ENCODE results near the gene ADAMTS4.

DNA sequence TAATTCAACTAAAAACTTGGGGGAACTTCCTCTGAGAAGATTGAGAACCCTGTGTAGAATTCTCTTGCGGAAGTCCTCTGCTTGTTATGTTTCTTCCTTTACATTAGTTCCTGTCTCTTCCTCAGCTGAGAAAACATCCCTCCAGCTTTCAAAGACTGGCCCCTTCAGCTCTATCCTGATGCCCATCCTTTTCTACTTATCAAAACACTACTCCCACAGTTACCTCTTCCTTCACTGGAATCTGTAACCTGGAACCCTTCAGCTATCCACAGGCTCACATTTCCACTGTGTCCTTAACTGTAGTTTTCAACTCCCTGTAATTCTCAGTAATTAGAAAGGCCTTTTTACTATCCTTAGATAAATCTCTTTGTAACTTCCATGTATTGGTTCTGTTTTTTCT, 60.4 kb downstream of the ADAMTS4 start:
- TF ChIP-seq, protein P1, sequence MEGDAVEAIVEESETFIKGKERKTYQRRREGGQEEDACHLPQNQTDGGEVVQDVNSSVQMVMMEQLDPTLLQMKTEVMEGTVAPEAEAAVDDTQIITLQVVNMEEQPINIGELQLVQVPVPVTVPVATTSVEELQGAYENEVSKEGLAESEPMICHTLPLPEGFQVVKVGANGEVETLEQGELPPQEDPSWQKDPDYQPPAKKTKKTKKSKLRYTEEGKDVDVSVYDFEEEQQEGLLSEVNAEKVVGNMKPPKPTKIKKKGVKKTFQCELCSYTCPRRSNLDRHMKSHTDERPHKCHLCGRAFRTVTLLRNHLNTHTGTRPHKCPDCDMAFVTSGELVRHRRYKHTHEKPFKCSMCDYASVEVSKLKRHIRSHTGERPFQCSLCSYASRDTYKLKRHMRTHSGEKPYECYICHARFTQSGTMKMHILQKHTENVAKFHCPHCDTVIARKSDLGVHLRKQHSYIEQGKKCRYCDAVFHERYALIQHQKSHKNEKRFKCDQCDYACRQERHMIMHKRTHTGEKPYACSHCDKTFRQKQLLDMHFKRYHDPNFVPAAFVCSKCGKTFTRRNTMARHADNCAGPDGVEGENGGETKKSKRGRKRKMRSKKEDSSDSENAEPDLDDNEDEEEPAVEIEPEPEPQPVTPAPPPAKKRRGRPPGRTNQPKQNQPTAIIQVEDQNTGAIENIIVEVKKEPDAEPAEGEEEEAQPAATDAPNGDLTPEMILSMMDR (IDR thresholded peaks at IDR 0.05; ENCODE audit: low read depth, low read length, poor library complexity, severe bottlenecking): no peak
- TF ChIP-seq EZH2phosphoT487 (IDR thresholded peaks at IDR 0.05; ENCODE audit: borderline replicate concordance, low read length): no peak

Measured in DOHH2 (cell line).